GM18867 (cell line): ENCODE measurements around the gene LRCH1.
A peak's percentile ranks its signal among the peaks of the same experiment; 100 is the strongest.
"Not testable (repeated sequence)": the region's sequence is repeated elsewhere in the genome, so short reads cannot be mapped to it uniquely, and the experiment has no call there.

Experiments
- ATAC-seq: cut with Tn5 transposase; IDR thresholded peaks from one replicate; pipeline ENCODE4 v1.9.1; 2021; ENCODE audit warnings: mild to moderate bottlenecking, moderate library complexity; ENCODE audit not compliant: unreplicated experiment

Gene LRCH1

DNA sequence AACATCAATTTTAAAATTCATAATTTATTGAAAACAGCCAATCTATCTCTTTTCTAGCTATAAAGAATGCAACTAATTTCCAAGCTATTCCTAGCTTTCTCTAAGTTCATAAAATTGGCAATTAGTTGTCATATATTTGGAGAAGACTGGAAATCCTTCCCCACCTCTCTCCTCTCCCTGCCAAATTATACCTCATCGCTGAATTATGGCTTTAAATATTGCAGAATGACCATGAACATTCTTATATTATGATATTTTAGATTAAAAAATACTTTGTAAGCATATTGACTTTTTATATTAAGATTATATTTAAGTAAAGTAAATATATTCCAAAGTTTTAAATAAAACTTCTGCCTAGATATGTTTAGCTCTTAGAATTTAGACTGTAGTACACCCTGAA, 185.8 kb downstream of the LRCH1 start:
- ATAC-seq, result no peak

DNA sequence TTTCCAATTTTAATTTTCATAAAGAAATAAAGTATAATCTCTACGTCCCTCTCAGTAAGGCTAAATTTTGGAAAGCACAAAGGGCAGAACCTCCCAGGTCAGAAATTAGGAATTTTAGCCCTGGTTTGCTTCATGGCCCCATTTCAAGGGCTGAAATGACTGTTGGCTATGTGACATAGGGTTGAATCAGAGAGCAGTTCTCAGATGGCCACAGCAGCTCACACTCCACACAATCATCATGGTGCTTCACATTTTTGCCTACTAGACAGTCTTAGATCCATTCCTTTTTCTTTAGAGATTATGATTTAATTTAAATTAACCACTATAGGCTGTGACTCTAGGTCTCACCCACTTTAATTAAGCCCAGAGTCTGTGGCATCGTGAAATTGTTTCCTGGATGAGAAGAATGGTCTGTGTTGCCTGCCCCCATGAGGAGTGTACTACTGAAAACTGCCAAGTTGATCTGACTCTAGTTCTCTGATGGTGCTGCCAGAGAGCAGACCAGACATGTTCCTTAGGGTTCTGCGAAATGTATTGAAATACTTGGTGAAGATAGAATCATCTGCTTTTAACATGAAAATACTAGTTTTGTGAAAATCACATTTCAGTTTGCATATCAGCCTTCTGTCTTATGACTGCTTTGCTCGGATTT, 186.6 kb downstream of the LRCH1 start:
- ATAC-seq, result no peak

DNA sequence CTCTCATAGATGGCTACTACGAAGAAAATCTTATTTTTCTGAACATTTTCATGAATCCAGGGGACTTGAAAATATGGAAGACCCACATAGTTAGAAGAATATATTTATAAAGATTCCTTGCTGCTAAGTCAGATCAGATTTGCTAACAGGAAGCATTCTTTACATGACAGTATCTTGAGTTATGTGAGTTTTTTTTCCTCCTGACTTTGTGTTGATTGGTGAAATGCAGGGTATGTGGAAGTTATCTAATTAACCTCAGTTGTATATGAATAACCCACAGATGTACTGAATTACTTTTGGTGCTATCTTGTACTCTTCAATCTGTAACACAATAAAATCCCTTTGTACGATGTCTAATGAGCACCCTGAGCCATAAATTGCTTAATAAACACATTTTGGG, 190.2 kb downstream of the LRCH1 start:
- no peak for ATAC-seq

DNA sequence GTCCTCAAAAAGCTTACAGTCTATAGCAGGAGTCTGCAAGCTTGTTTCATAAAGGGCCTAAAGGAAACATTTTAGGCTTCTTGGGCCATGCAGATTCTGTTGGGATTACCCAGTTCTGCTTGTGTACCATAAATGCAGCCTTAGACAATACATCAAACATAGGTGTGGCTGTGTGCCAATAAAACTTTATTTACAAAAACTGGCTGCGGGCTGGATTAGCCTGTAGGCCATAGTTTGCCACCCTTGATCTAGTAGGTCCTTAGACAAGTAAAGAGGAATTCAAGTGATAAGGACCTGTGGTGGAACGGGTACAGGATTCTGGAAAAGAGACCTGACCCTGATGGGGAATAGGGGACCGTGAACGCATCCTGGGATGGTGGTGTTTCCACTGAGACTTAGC, 192.1 kb downstream of the LRCH1 start:
- no peak for ATAC-seq

DNA sequence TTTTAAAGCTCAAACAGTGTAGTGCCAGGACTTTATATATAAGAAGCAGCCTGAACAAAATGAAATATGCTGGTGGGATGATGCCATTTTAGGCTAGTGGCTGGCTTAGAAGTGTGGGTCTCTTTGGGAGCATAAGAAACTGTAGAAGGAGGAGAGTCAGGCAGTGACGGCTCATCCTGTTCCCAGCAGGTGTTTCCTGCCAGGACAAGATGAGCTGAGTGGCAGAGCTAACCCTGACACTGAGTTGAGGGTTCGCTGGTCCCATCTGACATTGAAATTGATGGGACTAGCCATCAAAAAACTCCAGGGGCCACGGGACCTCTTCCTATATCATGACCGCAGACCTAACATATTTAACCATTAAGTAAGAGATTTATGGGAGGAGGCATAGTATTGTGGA, 192.7 kb downstream of the LRCH1 start:
- ATAC-seq, result no peak

- ATAC-seq, result no peak
These were observed 194.3 kb downstream of the LRCH1 start for GRCh38 chr13:46747031-46747820.

- ATAC-seq, result no peak
These were observed 195.3 kb downstream of the LRCH1 start for GRCh38 chr13:46748300-46748699.

DNA sequence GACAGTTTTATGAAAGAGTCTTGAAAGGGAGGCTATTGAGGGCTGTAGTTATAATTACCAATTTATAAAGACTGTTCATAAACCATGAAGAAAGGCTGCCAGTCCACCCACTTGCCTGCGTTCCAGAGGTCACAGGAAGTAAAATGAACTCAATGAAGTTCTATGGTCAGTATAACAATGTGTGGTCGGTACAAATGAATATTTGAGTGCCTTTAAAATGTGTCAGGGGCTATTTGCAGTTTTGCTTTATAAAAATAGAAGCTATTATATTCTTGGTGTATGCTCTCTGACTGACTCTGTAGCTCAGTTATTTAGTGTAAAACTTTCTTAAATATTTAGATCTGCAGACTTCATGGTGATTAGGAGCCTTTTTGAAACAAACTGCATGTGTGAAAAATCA, 197.0 kb downstream of the LRCH1 start:
- no peak for ATAC-seq

DNA sequence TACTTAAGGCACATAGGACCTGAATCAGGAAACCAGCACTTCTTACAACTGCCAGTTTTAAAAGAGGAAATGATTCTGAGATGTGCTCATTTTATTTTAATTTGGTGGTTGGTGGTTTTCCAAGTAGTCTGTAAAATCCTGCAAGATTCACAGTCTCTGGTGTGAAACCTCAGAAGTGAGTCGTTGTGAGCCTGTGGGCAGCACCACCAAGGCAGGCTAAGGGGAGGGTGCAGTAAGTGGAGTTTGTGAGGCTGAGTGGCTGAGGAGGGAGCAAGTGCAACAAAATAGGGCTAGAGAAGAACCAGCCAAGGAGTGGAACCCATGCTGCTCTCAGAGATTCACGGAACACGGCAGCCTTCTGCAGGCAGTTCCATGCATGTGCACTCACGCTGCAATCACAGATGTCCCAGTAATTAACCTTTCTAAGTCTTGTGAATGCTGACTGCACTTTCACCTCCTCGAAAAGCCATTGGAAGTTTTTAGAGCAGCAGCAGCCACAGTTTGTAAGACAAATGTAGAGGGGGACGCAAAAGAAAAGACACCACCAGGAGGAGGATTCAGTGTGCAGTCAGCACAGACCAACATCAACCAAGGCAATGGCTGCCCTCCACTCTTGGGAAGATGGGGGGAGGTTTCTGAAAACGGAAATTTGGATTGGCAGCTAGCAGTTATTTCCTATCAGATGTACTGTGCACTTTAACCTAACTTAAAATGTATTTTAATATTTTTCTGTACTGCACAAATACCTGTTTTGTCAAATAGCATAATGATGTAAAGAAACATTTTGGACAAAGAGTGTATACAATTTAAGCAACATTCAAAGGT, 199.1 kb downstream of the LRCH1 start:
- peak; percentile 96 for ATAC-seq

- no peak for ATAC-seq
These were observed 200.2 kb downstream of the LRCH1 start for GRCh38 chr13:46753137-46753536.

DNA sequence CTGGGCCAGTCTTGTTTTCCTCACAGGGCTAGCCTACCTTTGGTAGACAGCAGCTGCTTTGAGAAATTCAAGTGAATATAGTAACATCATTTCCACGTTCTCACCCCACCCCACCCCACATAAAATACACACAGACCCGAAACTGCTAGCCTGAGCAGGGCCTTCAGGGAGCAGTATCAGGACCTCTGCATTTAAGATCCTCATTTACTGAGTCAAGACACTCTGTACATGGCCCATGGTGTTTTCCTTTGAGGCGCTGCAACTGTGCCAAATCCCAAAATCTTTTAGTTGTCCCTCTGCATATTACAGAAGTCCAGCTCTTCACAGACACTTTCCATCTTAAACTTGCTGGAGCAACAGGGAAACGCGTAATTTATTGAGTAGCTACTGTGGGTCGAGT, 200.9 kb downstream of the LRCH1 start:
- ATAC-seq, result no peak

DNA sequence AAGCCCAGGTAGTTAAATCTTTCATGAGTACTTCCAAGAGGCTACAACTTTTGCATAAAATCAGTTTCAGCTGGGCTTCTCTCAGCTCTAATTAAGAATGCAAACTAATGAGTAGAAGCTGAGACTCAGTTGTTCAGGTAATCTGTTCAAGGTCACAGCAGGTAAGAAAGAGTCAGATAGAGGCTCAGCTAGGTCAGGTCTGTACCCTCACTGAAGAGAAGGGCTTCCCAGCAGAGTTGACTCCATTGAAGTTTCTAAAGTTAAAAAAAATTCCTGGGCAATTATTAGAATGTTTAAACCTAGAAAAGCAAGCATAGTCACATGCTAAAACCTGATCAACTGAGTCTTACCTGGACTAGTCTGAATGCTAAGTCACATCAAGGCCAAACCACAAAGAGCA, 201.8 kb downstream of the LRCH1 start:
- ATAC-seq, result no peak

DNA sequence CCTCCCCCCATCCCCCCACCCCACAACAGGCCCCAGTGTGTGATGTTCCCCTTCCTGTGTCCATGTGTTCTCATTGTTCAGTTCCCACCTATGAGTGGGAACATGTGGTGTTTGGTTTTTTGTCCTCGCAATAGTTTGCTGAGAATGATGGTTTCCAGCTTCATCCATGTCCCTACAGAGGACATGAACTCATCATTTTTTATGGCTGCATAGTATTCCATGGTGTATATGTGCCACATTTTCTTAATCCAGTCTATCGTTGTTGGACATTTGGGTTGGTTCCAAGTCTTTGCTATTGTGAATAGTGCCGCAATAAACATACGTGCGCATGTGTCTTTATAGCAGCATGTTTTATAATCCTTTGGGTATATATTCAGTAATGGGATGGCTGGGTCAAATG, 202.5 kb downstream of the LRCH1 start:
- ATAC-seq, result not testable (repeated sequence)

DNA sequence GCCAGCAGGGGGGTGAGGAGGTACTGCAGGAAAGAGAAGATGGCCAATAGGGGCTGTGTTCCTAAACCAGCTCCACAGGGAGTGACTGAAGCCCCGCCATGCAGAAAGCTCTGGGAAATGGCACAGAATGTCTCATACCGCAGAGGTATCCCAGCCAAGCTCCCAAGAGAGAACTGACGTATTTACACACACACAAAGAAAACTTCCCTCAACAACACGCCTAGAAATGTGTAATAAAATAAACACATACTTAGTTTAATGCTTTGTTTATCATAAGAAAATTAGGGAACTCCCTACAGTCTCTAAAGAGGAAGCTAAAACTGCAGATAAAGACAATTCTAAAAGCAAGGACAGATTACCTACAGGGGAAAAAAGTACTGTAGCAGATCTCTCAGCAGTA, 204.0 kb downstream of the LRCH1 start:
- ATAC-seq, result no peak

DNA sequence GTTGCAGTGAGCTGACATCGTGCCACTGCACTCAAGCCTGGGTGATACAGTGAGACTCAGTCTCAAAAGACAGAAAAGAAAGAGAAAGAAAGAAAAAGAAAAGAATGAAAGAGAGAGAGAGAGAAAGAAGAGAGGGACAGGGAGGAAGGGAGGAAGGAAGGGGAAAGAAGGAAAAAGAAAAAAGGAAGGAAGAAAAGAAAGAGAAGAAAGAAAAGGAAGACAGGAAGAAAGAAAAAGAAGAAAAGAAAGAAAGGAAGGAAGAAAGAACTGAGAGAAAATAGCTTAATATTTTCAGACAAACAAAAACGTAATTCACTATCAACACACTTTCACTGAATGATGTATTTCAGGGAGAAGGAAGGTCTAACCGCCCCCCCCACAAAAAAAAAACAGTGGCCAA, 204.7 kb downstream of the LRCH1 start:
- ATAC-seq, result no peak

DNA sequence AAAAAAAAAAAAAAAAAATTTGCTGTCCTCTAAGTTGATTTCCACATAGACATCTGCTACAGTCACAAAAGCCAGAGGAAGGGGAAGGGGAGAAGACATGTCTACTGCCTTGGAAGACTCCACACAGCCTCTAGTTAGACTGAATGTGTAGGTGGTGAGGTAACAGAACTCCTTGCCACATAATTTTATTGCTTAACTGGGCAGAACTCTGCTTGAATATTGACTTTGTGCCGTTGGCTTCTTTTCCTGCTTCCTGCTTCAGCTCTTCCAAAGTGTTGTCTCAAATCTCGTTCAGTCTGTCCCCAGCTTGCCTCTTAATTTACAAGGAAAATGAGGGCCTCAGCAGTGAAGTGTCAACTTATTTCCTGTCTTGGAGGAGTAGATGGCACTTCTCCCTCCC, 206.9 kb downstream of the LRCH1 start:
- ATAC-seq, result no peak

GRCh38 chr13:46761174-46761573, 208.2 kb downstream of the LRCH1 start:
- no peak for ATAC-seq

GRCh38 chr13:46761866-46762265, 208.9 kb downstream of the LRCH1 start:
- ATAC-seq, result no peak

GRCh38 chr13:46769925-46770324, 217.0 kb downstream of the LRCH1 start:
- ATAC-seq, result not testable (repeated sequence)

- ATAC-seq, result no peak
These were observed 218.7 kb downstream of the LRCH1 start for GRCh38 chr13:46771693-46772092.

DNA sequence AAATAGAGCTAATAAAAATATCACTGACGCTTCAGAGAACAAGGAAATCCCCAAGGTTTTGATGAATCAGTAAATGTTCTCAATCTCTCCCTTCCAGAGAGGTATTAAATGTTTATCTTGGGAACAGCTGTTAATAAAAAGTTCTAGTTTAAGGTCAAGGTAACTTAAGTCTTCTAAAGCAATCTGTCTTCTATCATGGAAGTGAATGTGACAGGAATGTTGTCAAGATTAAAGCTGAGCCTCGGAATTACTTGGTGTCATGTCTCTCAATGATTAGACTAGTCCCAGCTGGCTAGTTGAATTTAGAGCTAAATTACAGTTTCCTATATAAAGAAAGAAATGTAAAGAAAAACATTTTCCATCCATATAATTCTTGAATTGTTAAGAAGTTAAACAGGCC, 220.6 kb downstream of the LRCH1 start:
- ATAC-seq, result no peak
